ENCODE results near the gene KLRC3.
"Not testable (repeated sequence)": the region's sequence is repeated elsewhere in the genome, so short reads cannot be mapped to it uniquely, and the experiment has no call there.

KLRC3 gene

DNA sequence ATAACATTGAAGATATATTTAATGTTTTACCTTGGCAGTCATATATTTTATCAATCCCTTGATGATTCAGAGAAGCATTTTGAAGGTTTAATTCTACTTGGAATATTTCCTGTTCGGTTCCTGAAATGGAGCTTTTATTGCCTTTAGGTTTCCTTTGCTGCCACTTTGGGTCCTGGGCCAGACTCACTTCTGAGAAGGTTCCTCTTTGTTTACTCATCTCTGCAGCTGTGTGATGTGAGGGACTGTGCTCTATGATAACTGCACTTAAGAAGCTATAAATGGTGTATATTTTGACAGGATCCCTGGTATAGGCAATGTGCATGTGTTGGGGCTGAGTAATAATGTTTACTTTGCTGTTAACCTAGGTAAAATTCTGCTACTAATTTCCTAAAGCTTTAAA, at the start of gene KLRC3:
Gene KLRC3 (minus strand): TSS at position 262 of the 400 bp plus-strand sequence. CDS start 45 bp downstream, at position 217.
- DNase-seq = peak; percentile 16 to 25

DNA sequence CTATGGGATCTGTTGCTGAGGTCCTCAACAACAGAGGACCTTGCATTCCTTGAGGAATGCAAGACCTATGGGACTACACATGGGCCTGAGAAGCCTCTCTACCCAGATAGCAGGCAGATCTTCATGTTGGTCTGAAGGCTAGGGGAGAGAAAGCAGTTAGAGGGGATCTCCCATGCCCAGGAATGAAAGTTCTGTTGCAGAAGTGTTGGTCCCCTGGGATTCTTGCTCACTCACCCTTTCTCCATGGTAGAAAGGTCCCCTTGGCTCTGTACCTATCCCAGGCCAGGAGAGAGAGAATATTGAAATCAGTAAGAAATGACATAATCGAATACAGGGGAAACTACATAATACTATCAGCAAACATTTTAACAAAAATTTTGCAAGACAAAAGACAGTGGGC, 49.3 kb upstream of the KLRC3 start:
- no peak for DNase-seq

GRCh38 chr12:10466311-10466710, 45.9 kb upstream of the KLRC3 start:
- no peak for DNase-seq

GRCh38 chr12:10457760-10458159, 37.4 kb upstream of the KLRC3 start:
- no peak for DNase-seq

DNA sequence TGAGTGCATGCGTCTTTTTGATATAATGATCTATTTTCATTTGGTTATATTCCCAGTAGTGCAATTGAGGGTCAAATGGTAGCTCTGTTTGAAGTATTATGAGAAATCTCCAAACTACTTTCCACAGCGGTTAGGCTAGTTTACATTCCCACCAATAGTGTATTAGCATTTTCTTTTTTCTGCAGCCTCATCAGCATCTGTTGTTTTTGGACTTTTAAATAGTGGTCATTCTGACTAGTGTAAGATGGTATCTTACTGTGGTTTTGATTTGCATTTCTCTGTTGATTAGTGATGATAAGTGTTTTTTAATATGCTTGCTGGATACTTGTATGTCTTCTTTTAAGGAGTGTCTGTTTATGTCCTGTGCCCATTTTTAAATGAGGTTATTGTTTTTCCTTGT, 36.5 kb upstream of the KLRC3 start:
- DNase-seq = no peak

- no peak for DNase-seq
Measured at GRCh38 chr12:10455766-10456165, 35.4 kb upstream of the KLRC3 start.

GRCh38 chr12:10454531-10454930, 34.1 kb upstream of the KLRC3 start:
- DNase-seq = no peak

DNA sequence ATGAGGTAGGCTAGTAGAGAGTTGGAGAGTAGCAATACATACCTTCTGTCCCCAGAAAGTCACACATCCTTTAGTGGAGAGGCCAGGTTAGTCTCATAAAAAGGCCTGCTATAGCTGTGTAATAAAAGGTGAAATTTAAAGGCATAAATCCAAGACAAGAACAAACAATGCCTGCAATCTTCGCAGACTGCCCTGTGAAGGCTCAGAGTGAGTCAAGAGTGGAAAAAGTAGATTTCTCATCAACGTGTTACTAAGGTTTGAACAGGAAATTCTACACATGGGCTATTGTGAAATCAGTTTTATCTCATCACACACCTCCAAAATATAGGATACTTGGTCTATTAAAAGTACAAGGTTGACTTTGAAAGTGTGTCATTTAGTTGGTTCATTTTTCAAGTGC, 32.8 kb upstream of the KLRC3 start, which contains the start of gene KLRC1:
Gene KLRC1 (minus strand): TSS at position 222 of the 400 bp plus-strand sequence. CDS start 2,221 bp downstream, outside the sequence.
- DNase-seq = no peak

- DNase-seq = no peak
Measured at GRCh38 chr12:10448236-10448635, 27.8 kb upstream of the KLRC3 start.

DNA sequence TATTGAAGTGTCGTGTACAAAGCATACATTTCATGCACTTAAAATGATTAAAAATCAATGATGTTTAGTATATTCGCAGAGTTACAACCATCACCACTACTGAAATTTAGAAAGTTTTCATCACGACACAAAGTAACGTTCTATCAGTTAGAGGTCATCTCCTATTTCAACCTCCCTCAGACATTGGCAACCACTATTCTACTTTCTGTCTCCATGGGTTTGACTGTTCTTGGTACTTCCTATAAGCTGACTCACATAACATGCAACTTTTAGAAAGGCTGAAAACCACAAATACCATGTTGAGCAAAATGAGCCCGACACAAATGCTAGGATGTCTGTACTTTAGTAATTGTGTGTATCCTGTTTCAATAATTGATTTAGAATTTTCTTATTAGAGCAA, 25.7 kb upstream of the KLRC3 start:
- not testable (repeated sequence) for DNase-seq

DNA sequence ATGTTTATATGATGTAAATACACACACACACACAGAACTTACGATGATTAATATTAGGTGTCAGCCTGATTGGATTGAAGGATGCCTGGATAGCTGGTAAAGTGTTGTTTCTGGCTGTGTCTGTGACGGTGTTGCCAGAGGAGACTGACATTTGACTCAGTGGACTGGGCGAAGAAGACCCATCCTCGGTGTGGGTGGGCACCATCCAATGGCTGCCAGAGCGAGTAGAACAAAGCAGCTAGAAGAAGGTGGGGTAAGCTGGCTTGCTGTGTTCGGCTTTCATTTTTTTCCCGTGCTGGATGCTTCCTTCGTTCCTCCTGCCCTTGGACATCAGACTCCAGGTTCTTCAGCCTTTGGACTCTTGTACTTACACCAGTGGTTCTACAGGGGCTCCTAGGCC, 20.7 kb upstream of the KLRC3 start:
- DNase-seq = not testable (repeated sequence)

DNA sequence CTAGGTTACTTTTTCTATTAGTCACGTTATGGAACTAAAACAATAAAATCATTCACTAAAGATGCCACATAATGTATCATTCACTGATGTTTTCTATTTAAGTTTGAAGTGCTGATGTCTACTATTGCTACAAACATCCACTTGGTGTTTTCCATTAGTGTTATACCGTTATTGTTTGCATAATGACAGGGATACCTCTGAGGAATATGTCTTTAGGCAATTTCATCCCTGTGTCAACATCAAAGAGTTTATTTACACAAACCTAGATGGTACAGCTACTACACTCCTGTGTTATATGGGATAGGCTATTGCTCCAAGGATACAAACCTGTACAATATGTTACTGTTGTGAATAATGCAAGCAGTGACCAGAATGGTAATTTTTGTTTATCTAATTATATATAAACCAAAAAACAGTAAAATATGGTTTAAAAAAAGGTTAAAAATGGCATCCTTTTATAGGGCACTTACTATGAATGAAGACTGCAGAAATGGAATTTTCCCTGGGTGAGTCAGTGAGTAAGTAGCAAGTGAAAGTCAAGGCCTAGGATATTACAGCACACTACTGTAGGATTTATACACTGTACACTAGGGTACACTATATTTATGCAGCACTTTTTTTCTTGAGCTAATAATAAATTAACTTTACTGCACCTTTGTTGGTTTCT, 19.3 kb upstream of the KLRC3 start:
- peak; percentile 33 to 50 for DNase-seq

DNA sequence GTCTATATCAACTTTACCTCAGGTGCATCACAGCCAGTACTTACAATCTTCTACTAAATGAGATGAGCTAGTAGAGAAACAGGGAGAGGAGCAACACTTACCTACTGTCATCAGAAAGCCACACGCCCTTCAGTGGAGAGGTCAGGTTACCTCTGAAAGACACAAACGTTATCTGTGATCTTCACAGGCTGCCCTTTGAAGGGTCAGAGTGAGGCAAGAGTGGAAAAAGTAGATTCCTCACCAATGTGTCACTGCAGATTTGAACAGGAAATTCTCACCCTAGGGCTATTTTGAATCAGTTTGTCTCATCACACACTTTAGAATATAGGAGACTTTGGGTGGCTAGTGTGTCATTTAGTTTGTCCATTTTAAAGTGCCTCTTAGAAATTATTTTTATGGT, 17.2 kb upstream of the KLRC3 start:
- DNase-seq = not testable (repeated sequence)

DNA sequence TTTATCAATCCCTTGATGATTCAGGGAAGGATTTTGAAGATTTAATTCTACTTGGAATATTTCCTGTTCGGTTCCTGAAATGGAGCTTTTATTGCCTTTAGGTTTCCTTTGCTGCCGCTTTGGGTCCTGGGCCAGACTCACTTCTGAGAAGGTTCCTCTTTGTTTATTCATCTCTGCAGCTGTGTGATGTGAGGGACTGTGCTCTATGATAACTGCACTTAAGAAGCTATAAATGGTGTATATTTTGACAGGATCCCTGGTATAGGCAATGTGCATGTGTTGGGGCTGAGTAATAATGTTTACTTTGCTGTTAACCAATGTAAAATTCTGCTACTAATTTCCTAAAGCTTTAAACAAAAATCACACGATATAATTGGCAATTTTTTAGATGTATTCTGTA, 15.4 kb upstream of the KLRC3 start, which contains the start of gene KLRC2:
Gene KLRC2 (minus strand): TSS at position 195 of the 400 bp plus-strand sequence. CDS start 24 bp downstream, at position 171.
- peak; percentile 46 to 52 for DNase-seq

DNA sequence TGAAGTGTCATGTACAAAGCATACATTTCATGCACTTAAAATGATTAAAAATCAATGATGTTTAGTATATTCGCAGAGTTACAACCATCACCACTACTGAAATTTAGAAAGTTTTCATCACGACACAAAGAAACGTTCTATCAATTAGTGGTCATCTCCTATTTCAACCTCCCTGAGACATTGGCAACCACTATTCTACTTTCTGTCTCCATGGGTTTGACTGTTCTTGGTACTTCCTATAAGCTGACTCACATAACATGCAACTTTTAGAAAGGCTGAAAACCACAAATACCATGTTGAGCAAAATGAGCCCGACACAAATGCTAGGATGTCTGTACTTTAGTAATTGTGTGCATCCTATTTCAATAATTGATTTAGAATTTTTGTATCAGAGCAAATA, 10.2 kb upstream of the KLRC3 start:
- DNase-seq = not testable (repeated sequence)

- not testable (repeated sequence) for DNase-seq
Measured at GRCh38 chr12:10425938-10426337, 5.5 kb upstream of the KLRC3 start.

- DNase-seq = not testable (repeated sequence)
Measured at GRCh38 chr12:10424260-10424899, 4.0 kb upstream of the KLRC3 start.

GRCh38 chr12:10422159-10422558, 1.8 kb upstream of the KLRC3 start:
- not testable (repeated sequence) for DNase-seq

GRCh38 chr12:10409392-10409791, 11.0 kb downstream of the KLRC3 start, which contains the start of gene KLRC4:
KLRC4 (minus strand) TSS chr12:10409757; CDS start chr12:10409575, 182 bp downstream.
- DNase-seq = peak; percentile 68 to 75

DNA sequence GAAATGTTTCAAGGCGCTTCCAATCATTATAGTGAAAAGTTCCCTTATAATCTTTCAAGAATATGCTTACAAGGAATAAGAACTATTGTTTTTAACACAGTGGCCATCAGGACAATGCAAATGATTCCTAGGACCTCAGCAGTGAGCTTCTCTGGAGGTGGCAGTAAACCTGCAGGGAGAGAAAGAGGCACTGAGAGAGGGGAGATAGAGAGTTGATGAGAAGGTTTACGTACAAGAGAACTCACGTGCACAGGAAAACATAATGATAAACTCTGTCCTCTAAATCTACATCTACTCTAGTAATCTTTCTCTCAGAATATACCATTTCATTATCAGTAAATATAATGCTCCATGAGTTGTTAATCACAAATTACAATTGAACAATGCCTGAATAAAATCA, 11.6 kb downstream of the KLRC3 start:
- no peak for DNase-seq

- DNase-seq = no peak
Measured at GRCh38 chr12:10406725-10407124, 13.7 kb downstream of the KLRC3 start.

DNA sequence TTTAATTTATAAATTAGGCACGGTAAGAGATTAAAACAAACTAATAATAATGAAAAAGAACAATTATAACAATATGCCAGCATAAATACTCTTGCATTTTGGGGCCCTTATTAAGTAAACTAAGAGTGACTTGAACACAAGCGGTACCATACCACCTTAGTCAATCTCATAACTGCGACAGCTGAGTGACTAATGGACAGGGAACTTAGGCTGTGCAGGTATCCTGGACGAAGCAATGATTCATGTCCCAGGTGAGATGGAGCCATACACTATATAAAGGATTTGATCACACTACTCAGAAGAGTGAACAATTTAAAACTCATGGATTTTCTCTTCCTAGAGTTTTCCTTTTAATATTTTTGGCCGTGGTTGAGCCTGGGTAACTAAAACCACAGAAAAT, 15.1 kb downstream of the KLRC3 start:
- no peak for DNase-seq

GRCh38 chr12:10404798-10405197, 15.6 kb downstream of the KLRC3 start:
- DNase-seq = no peak

DNA sequence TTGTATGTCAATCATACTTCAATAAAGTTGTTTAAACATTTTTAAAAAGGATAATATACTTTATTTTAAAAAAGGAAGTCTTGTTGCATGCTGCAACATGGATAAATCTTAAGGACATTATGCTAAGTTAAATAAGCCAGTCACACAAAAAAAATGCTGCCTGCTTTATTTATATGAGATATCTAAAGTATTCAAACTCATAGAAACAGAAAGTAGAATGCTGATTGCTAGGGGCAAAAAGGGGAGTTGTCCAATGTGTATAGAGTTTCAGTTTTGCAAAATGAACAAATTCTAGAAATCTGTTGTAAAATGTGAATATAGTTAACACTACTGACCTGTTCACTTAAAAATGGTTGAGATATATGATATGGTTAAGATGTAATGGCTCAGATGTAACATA, 19.6 kb downstream of the KLRC3 start:
- DNase-seq = no peak
